NCI-H2227 (cell line): Measurements from ENCODE around the gene SH3PXD2A.
A peak's percentile ranks its signal among the peaks of the same experiment; 100 is the strongest.
"Not testable (repeated sequence)": the region's sequence is repeated elsewhere in the genome, so short reads cannot be mapped to it uniquely, and the experiment has no call there.

Experiments used
- DNase-seq: peaks from one replicate; lab custom pipeline; 2025; ENCODE audit not compliant: unreplicated experiment; lab: John Stamatoyannopoulos, UW

The SH3PXD2A gene

DNA sequence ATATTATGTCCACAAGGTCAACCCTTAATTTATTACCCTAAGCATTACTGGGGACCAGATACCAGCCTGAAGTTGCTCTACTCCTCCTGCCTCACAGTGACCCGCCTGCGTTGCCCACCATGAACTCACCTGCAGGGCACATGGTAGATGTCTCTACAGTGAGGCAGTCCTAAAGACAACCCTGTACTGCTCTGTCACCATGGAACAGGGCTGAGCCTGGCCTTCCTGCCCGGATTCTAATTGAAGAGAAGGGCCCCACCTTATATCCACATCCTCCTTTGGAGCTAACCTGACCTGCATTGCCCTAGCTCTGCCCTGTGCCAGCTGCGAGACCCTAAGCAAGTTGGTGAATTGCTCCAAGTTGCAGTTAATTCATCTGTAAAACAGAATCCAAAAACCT is 4.1 kb downstream of the SH3PXD2A start:
- DNase-seq: no peak

DNA sequence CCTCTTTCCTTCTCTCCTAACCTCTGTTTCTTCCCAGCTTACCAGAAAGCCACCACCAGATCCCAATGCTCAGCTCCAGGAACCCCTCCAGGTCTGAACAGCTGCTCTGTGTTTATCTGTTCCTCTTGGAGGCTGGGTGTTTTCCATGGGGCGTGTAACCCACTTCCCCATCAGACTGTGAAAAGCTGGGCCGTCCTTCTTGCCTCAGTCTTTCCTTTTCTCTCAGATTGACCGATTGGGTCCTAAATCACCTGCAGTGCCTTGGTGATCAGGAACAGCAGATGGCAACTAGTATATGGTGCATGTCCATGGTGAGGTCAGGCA is 4.8 kb downstream of the SH3PXD2A start:
- DNase-seq: no peak

DNA sequence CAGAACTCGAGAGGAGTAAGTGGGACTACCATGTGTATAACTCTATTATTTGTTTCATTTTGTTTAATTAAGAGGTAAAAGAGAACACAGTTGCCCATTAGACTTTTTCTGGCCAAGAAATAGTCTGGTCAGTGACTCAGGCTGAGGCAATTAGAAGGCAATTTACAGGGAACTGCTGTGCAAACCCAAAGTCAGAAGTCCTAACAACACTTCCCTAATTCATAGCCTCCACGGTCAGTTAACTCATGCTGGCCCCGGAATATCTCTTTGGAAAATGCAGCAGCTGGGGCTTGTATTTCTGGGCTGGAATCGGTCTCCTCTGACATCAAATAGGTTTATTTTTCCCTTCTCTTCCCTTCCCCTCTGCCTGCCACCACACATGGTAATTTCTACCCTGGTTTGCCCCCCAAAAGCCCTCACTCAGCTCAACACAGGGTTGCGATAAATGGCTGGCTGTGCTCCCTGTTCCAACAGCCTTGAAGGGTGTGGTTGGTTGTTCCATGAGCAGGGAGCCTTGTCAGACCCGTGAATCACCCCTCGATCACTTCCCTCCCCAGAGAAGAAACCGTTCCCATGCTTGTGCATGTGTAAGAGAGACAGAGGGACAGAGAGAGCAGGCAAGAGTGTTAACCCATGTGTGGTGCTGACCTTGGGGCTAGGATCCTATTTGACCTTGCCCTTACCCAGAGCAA is 5.3 kb downstream of the SH3PXD2A start:
- DNase-seq: no peak

DNA sequence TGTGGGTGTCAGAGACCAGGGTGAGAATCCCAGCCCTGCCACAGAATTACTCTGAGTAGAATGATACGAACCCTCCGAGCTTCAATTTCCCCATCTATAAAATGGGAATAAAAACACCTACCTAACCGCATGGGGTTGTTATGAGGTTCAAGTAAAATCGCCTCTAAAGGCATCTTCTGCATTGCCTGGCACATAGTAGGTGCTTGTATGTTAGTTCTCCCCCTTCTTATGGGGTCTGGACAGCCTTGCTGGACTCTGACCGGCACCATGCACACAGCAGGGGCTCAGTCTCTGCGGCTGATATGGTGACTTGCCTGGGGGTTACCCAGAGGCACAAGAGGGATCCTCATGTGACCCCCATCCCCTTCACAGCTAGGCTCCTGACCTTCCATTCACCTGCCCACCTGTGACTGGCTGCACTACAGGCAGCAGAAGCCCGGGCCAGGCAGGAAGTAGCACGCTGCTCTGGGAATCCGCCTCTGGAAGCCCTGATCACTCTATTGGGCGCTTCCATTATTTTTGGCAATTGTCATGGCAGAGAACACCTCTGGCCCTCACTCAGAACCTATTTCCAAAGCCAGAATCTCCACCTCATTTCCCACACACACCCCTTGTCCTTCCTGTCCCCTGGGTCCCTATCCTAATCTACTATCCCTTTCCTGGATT is 6.0 kb downstream of the SH3PXD2A start:
- DNase-seq: no peak

DNA sequence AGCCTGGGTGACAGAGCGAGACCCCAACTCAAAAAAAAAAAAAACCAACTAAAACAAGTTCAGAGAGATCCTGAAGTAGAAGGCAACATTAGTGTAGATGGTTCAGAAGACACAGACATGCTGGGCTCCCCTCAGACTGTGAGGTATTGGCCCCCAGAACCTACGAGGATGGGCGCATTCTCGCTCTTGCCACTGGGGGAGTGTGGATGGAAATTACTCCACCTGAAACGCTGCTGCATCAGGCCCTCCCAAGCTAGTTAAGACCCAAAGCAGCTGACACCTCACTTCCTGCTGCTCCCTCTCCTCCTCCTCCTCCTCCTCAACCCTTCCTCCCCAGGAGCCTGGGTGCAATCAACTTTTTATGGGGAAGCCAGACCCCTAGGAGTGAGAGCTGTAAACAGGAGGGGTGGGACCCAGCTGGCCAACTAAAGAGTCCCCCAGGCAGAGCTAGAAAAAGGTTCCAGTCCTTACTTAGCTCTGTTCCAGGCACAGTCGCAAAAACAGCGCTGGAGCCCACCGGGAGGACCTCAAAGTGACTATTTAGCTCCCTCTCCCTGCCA is 7.4 kb downstream of the SH3PXD2A start:
- DNase-seq: no peak

DNA sequence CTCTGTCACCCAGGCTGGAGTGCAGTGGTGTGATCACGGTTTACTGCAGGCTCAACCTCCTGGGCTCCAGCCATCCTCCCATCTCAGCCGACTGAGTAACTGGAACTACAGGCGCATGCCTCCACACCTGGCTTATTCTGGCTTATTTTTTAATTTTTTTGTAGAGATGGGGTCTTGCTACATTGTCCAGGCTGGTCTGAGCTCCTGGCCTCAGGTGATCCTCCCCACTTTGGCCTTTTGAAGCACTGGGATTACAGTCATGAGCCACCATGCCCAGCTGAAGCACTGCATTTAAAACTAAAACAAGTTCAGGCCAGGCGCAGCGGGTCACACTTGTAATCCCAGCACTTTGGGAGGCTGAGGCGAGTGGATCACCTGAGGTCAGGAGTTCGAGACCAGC is 8.0 kb downstream of the SH3PXD2A start:
- DNase-seq: no peak

DNA sequence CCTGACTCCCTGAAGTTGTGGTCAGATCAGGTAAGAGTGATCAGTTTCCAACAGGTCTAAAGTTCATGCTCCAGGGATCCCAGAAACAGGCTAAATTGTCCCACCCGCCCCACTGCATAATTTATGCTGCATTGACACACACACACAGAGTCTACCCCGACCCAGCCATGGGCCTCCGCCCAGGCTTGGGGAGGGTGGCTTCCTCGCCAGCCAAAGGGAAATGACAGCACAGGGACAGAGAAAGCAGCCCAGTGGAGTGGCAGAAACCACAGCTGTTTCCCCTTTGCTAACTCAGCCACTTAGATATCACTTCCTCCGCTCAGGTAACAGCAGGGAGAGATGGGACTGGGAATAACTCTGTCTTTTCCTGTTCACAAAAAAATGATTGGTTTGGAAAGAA is 9.4 kb downstream of the SH3PXD2A start:
- DNase-seq: no peak

DNA sequence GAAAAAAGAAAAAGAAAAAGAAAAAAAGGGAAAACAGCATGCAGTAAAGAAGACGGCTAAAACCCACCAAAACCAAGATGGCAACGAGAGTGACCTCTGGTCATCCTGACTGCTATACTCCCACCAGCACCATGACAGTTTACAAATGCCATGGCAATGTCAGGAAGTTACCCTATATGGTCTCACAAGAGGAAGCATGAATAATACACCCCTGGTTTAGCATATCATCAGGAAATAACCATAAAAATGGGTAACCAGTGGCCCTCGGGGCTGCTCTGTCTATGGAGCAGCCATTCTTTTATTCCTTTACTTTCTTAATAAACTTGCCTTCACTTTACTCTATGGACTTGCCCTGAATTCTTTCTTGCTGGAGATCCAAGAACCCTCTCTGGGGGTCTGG is 10.0 kb downstream of the SH3PXD2A start:
- not testable (repeated sequence) for DNase-seq

DNA sequence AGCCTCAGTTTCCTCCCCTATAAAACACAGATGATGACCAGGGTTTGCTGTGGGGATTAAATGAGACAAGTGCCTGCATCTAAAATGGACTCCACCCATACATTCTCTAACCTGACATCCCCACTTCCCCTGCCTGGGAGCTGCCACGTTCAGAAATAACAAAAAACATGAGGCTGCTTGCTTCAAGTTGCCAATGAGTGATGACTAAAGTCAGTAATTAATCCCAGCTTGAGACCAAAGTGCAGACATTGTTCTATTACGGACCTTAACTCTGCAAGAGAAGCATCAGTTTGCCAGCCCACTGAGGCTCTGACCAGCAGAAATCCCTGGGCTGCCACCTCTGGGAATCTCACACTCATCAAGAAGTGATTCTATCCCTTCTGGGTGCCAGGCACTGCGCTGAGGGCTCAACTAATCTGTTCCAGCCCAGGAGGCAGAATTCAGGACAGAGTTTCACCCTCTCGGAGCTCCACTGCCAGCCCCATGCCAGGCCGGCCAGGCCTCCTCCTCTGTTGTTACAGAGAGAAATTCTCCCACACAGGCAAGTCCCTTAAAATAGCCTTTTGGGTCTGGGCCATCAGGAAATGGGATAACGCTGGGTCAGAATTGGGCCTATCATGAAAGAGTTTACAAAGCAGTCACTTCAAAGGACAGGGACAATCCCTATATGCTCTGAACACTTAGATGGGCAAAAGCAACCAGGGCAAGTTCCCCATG is 11.4 kb downstream of the SH3PXD2A start:
- no peak for DNase-seq

DNA sequence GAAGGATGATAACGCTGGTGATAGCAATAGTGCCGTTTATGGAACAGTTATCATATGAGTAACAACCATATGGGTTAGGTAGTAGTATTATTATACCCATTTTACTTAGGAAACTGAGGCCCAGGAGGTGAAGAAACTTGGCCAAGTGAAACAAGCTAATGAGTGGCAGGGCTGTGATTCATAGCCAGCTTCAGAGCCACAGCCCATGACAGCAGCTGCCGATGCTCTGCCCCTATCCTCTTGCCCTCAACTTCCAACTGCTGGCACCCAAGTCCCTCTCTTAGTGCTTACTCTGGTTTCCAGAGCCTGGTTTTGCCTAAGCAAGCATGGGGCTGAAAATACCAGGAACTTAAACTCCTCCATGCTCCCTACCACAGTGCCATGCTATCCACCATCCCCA is 12.3 kb downstream of the SH3PXD2A start:
- DNase-seq: no peak

DNA sequence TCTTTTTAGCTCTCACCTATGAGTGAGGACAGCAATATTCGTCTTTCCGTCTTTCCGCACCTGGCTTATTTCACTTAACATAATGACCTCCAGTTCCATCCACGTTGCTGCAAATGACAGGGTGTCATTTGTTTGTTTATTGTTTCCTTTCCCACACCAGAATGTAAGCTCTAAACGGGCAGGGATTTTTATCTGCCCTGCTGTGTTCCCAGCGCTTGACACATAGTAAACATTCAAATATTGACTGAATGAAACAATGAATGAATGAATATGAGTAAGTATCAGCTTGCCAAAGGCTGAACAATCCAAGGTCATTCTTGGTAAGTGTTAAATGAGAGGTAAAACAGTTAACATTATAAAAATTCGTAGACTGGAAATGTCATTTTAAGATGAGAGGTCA is 12.8 kb downstream of the SH3PXD2A start:
- DNase-seq: peak; percentile 12

DNA sequence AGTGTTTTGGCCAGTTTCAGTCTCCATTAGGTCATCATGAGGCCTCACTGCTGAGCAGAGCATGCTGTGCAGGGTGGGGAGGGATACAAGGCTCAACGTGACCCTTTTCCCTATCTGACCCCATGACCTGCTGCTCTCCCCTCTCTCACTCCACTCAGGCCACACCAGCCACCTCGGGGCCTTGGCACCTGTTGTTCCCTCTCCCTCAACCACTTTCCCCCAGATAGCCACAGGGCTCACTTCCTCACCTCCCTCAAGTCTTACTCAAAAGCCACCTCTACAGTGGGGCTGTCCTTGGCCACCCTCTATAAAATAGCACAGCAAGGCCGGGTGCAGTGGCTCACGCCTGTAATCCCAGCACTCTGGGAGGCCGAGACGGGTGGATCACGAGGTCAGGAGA is 13.9 kb downstream of the SH3PXD2A start:
- DNase-seq: no peak

DNA sequence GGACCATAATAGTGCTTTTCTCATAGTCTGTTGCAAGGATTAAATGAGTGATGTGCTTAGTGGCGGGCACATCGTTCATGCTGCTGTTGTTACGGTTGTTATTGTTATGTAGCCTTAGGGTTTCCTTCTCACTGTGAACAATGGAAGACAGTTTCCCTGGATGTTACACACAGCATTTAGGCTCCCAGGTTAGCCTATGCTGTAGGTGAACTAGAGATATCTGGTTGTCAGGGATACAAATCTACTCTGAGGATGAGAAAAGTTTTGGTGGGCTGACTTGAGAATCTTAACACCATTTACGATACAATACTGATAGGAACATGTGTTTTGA is 14.7 kb downstream of the SH3PXD2A start:
- DNase-seq: no peak

DNA sequence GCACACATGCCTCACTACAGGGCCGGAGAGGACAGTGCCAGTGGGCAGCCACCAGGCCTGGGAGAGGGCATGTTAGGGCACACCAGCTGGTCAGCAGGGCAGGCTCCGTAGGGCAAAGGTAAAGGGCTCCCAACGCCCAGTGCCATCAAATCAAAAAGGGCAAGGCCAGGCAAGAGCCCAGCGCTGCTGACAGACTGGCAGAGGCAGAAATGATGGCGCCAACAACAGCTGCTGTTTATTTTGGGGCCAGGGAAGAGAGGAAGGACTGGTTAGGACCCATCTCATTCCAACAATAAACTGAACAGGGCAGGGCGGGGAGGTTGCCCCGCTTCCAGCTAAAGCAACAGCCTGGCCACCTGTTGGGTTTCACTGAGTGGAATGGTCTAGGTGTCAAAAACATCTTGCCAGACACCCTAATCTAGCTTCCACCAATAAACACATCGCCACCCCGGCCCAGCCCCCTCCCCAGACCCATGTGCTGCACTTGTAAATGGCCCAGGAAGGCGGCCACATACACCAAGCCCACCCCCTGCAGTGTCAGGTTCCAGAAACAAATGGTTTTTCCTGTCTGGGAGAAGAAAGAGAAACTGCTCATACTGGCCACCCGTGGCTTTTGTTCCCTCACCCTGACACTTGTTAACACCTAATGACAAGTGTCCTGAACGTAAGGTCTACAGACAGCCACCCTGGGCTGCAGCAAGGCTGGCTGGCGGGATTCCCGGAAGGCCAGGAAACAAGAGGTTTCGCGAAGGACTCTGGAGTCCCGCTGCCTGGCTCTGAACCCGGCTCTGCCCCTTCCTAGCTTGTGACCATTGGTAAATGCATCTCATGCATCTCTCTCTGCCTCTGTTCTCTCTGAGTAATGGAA is 15.3 kb downstream of the SH3PXD2A start:
- no peak for DNase-seq

DNA sequence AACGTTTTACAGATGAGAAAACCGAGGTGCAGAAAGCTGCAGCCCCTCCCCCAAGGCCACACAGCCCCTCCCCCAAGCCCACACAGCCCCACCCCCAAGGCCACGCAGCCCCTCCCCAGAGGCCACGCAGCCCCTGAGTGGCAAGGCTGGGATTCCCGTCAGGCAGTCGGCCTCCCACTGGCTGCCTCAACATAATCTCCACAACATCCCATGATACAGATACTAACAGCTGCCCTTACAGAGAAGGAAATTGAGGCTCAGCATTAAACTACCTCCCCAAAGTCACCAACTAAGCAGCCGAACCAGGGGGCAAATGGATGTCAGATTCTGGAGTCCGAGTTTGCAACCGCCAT is 15.9 kb downstream of the SH3PXD2A start:
- DNase-seq: no peak

DNA sequence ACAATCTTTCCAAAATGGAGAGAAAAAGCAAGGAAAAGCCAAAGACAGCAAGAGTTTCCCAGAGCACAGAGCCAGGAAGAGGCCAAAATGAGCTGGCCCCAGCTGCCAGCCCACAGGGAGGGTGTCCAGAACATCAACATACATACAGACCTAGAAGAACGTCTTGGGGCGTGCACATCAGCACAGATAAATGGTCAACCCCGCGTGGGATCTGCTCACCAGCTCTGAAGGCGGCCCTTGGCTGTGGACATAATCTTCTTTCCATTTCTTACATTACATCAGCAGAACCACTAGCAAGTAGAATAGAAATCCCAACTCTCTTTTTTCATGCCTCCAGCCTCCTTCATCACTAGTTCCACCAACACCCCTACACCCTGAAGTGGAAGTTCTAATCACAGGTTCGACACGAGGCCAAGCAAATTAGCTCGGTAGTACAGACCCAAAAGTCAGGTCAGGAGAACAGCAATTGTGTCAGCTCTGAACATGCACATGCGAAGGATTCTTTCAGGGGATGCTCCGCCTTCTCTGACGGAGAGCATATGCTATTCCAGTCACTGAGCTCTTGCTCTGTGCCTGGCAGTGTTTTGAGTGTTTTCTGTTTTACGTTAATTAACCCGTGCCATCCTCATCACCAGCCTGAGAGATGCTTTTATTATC is 16.4 kb downstream of the SH3PXD2A start:
- no peak for DNase-seq

DNA sequence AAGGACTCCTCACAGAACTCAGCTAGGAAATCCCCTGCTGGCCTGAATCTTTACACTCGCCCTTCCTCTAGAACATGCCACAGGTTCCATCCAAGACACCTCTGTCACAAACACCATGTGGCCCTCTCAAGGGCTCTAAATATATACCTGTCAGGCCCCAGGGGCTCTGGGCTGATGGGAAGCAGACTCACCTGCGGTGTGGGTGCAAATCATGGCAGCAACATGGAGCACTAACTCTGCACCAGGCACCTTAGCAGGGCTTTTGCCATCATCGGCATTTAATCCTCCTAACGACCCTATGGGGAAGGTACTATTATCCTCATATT is 17.3 kb downstream of the SH3PXD2A start:
- DNase-seq: no peak

DNA sequence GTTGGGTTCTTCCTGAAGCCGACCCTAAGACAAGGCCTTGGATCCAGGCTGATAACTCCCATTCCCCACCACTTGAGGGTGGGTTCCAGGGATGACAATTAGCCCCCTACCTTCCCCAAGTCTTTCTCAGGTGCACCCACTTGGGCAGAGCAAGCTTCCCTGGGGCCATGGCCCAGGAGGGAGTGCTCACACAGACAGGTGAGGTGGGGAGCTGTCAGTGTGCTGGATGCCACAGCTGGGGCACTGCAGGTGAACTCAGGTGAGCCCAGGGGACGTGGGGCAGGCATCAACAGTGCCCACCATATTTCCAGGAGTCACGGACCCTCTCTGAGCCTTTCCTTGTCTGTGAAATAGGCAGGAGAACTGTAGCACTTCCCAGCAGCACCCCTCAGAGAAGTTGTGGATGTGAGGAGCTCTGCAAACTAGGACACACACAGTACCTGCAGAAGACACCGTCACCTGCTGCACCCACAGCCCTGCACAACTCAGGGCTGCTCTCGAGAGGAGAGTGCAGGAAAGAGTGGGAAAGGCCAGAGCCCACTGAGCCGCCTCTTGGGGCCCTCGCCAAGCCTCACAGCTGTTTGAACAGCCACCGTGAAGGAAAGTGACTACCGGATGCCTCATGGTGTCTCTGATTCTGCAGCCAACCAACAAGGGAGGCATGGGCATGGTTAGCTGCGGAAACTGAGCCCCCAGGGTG is 17.9 kb downstream of the SH3PXD2A start:
- no peak for DNase-seq

DNA sequence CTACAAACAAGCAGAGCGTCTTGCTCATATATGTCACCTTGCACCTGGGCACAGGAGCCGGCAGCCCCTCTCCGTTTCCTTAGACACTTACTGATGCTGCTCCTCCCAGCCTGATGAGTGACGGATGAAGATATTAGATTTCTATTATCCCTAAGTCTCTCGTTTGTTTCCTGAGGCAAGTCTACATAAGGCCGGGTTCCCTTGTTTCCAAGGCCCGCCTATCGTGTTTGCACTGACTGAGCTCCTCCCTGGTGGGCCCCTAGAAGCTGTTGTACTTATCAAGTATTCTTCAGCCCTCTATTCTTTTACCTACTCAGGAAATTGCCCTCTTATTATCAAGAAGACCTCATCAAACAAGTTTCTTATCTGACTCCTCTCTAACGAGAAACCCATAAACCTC is 18.5 kb downstream of the SH3PXD2A start:
- DNase-seq: no peak

DNA sequence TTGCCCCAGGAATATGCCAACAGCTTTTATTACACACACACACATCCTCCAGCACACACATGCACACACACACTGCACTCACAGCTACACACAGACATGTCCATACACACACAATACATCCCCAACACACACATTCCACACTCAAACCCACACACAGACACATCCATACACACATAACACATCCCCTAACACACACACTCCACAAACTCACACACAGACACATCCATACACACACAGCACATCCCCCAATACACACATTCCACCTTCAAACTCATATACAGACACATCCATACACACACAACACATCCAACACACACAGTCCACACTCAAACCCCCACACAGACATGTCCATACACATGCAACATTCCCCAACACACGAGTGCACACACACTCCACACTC is 19.1 kb downstream of the SH3PXD2A start:
- DNase-seq: no peak
